ENCODE measurements around the gene PRH2. TPM values are rescaled to one million over a fixed set of nuclear protein-coding genes. Genes with fewer than 3 reads are reported as not detected.

The PRH2 gene
- total and polyA plus RNA-seq, 2 donors (not counting 3 experiments of a cell fraction or from before 2014, with no cell fraction given) = not detected

GRCh38 chr12:10889226-10889625 is 39.8 kb upstream of the PRH2 start:
- ChIA-PET POLR2A (no interaction called here), CTCF (no interaction called here)
- Histone ChIP-seq H3K9me3 (replicated peaks; ENCODE audit: control insufficient read depth, insufficient read depth, low read length) (no peaks in the 10 kb centered on the region), H3K27me3 (ENCODE audit: control insufficient read depth in 2 of 2, insufficient read depth in 2 of 2, low read length in 2 of 2) (no peaks in the 10 kb centered on the region), H3K4me2 (ENCODE audit: insufficient read depth, low read length) (no peak overlapping the region), H3K4me3 (replicated peaks in 1 of 3; ENCODE audit: insufficient read depth in 1 of 3, low read depth in 1 of 3, low read length in 3 of 3) (no peak overlapping the region), H3K9me1 (replicated peaks; ENCODE audit: control insufficient read depth, extremely low read depth, insufficient read depth, low read length) (no peaks in the 10 kb centered on the region), H4K20me1 (replicated peaks; ENCODE audit: control insufficient read depth, extremely low read depth, insufficient read depth, low read length) (no peaks in the 10 kb centered on the region), H2AFZ (ENCODE audit: low read depth, low read length) (no peak overlapping the region), H3K79me2 (ENCODE audit: control insufficient read depth, insufficient read depth, low read length) (no peaks in the 10 kb centered on the region), H3K4me1 (ENCODE audit: control insufficient read depth, extremely low read depth, insufficient read depth, low read length) (no peaks in the 10 kb centered on the region), H3K9ac (replicated peaks; ENCODE audit: extremely low read depth, insufficient read depth, low read length) (no peak overlapping the region), H3K27ac (ENCODE audit: insufficient read depth, low read depth, low read length) (no peak overlapping the region), H3K36me3 (ENCODE audit: control insufficient read depth in 2 of 2, extremely low read depth in 1 of 2, insufficient read depth in 2 of 2, low read length in 2 of 2) (no peaks in the 10 kb centered on the region)
- intact Hi-C loops (cut with micrococcal nuclease) (no loop called here), dilution Hi-C loops (cut with MboI; ENCODE audit: extremely low pct_ligation_motif_present, low sequenced_read_pairs) (no loop called here)
- FAIRE-seq = no peak
- no peak for DNase-seq (ENCODE audit: low read depth, low spot score)
- TF ChIP-seq, protein P1, sequence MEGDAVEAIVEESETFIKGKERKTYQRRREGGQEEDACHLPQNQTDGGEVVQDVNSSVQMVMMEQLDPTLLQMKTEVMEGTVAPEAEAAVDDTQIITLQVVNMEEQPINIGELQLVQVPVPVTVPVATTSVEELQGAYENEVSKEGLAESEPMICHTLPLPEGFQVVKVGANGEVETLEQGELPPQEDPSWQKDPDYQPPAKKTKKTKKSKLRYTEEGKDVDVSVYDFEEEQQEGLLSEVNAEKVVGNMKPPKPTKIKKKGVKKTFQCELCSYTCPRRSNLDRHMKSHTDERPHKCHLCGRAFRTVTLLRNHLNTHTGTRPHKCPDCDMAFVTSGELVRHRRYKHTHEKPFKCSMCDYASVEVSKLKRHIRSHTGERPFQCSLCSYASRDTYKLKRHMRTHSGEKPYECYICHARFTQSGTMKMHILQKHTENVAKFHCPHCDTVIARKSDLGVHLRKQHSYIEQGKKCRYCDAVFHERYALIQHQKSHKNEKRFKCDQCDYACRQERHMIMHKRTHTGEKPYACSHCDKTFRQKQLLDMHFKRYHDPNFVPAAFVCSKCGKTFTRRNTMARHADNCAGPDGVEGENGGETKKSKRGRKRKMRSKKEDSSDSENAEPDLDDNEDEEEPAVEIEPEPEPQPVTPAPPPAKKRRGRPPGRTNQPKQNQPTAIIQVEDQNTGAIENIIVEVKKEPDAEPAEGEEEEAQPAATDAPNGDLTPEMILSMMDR (IDR thresholded peaks at IDR 0.05; ENCODE audit: extremely low read depth in 1 of 2, insufficient read depth in 1 of 2, low read depth in 1 of 2, low read length in 2 of 2) = no peak
- TF ChIP-seq POLR2A (IDR thresholded peaks at IDR 0.05; ENCODE audit: low read depth, low read length) (no peak), MYC (IDR thresholded peaks at IDR 0.05; ENCODE audit: low read depth, low read length) (no peak), FOS (IDR thresholded peaks at IDR 0.05; ENCODE audit: borderline replicate concordance, insufficient read depth, low read length) (no peak), GATA2 (IDR thresholded peaks at IDR 0.05; ENCODE audit: insufficient read depth, insufficient read length, low read depth, low read length) (no peak), POLR2AphosphoS5 (IDR thresholded peaks at IDR 0.05; ENCODE audit: insufficient read depth, low read depth, low read length) (no peak), EZH2 (IDR thresholded peaks at IDR 0.05; ENCODE audit: borderline replicate concordance, low read depth, low read length, severe bottlenecking) (no peak), JUN (IDR thresholded peaks at IDR 0.05; ENCODE audit: borderline replicate concordance, insufficient read depth, insufficient read length, low read depth) (no peak), MAX (IDR thresholded peaks at IDR 0.05; ENCODE audit: insufficient read depth, insufficient read length) (no peak)
- no TSS peak for BruUV-seq (replicated peaks)

Data from endothelial cell of umbilical vein (primary cell).